Body of pancreas (tissue), 4 donors: ENCODE measurements around the gene ZNF264.

Experiments
- CTCF ChIP-seq, 7 experiments: fragments of 450-650 bp in 4 of 7; fragments of 200-600 bp in 3 of 7; sonication (generic) in 3 of 7; IDR thresholded peaks; one replicate each; pipeline ENCODE4 v1.5.1; 2016 to 2019; ENCODE audit warnings: antibody characterized with exemption in 7 of 7
- POLR2A ChIP-seq, 3 donors: fragments of 450-650 bp; IDR thresholded peaks; one replicate each; pipeline ENCODE4 v1.6.1; 2016; ENCODE audit warnings: antibody characterized with exemption in 3 of 3, mild to moderate bottlenecking in 2 of 3

- peak in 4 of 7 experiments; percentile 13 to 36 (median 30) for TF ChIP-seq CTCF (IDR thresholded peaks at IDR 0.05)
- peak; percentile 27 to 74 (median 74) for TF ChIP-seq POLR2A (IDR thresholded peaks at IDR 0.05)
These were observed 49.2 kb downstream of the ZNF264 start, which contains the start of gene ZNF805 for GRCh38 chr19:57240311-57241090.
